PC-3 (cell line): ENCODE results near the gene CALM3. TPM values are rescaled to one million over a fixed set of nuclear protein-coding genes. Genes with fewer than 3 reads are reported as not detected.

Experiments
- ATAC-seq: fragments of 200-7000 bp; cut with Tn5 transposase; 2 replicates; pipeline ENCODE4 v1.9.1; 2020; ENCODE audit warnings: mild to moderate bottlenecking, moderate library complexity
- BruUV-seq: library from RNA; stranded (reverse); fragments of 400-500 nt; replicated peaks from 2 replicates; lab custom pipeline; 2021; lab: Mats Ljungman, UMichigan
- CTCF ChIA-PET: fragments of 300-600 bp; sonication (Branson Sonifier 250); formaldehyde crosslinking; loops from one replicate; lab custom pipeline; 2022; ENCODE audit warnings: antibody characterized with exemption; lab: Charles Lee
- POLR2A ChIA-PET: fragments of 300-600 bp; sonication (Branson Sonifier 250); formaldehyde crosslinking; loops from one replicate; lab custom pipeline; 2022; ENCODE audit warnings: antibody characterized with exemption; ENCODE audit not compliant: unreplicated experiment; lab: Charles Lee
- DNase-seq: peaks from one replicate; pipeline ENCODE4 v3.0.0-alpha.2; 2015
- H2AFZ ChIP-seq: fragments of 300-600 bp; sonication (generic); 2 replicates; pipeline ENCODE4 v1.6.0; 2016; ENCODE audit warnings: antibody characterized with exemption, low read length
- H3F3A ChIP-seq: fragments of 300-600 bp; sonication (generic); one replicate; pipeline ENCODE4 v1.6.0; 2017; ENCODE audit warnings: antibody characterized with exemption, low read length, control low read depth, mild to moderate bottlenecking; ENCODE audit not compliant: unreplicated experiment
- H3K27ac ChIP-seq: fragments of 300-600 bp; sonication (generic); 2 replicates; pipeline ENCODE4 v1.5.1; 2016; ENCODE audit warnings: mild to moderate bottlenecking, low read length
- H3K27me3 ChIP-seq: fragments of 300-600 bp; sonication (generic); 2 replicates; pipeline ENCODE4 v1.6.1; 2016; ENCODE audit warnings: low read length, mixed read lengths
- H3K36me3 ChIP-seq: fragments of 300-600 bp; sonication (generic); 2 replicates; pipeline ENCODE4 v1.6.1; 2016; ENCODE audit warnings: low read depth, mixed run types, low read length, mixed read lengths
- H3K4me1 ChIP-seq: fragments of 300-600 bp; sonication (generic); 2 replicates; pipeline ENCODE4 v1.5.1; 2016; ENCODE audit warnings: low read length; ENCODE audit not compliant: insufficient read depth
- H3K4me2 ChIP-seq: fragments of 300-600 bp; sonication (generic); 2 replicates; pipeline ENCODE4 v1.6.0; 2016; ENCODE audit warnings: low read length
- H3K4me3 ChIP-seq: fragments of 300-600 bp; sonication (generic); 2 replicates; pipeline ENCODE4 v1.5.1; 2016; ENCODE audit warnings: mild to moderate bottlenecking, low read length, mixed read lengths
- H3K79me2 ChIP-seq: fragments of 300-600 bp; sonication (generic); 2 replicates; pipeline ENCODE4 v1.6.1; 2017; ENCODE audit warnings: low read length, mixed read lengths
- H3K9ac ChIP-seq: fragments of 300-600 bp; sonication (generic); 2 replicates; pipeline ENCODE4 v1.6.0; 2016; ENCODE audit warnings: mild to moderate bottlenecking, low read length
- H3K9me2 ChIP-seq: fragments of 300-600 bp; sonication (generic); replicated peaks from 2 replicates; pipeline ENCODE4 v1.6.1; 2016; ENCODE audit warnings: mixed run types, low read length, mixed read lengths
- H3K9me3 ChIP-seq: fragments of 300-600 bp; sonication (generic); 2 replicates; pipeline ENCODE4 v1.6.1; 2016; ENCODE audit warnings: low read length, mixed read lengths
- H4K20me1 ChIP-seq: fragments of 300-600 bp; sonication (generic); 2 replicates; pipeline ENCODE4 v1.6.1; 2016; ENCODE audit warnings: low read length, mixed read lengths
- EZH2 ChIP-seq: fragments of 300-600 bp; sonication (generic); IDR thresholded peaks from one replicate; pipeline ENCODE4 v1.6.1; 2017; ENCODE audit warnings: antibody characterized with exemption, mild to moderate bottlenecking, low read length; ENCODE audit not compliant: unreplicated experiment
- EZH2phosphoT487 ChIP-seq: fragments of 300-600 bp; sonication (generic); IDR thresholded peaks from 2 replicates; pipeline ENCODE4 v1.6.1; 2018; ENCODE audit warnings: mild to moderate bottlenecking, antibody characterized with exemption, low read length, borderline replicate concordance
- intact Hi-C: fragments of 100-400 bp; cut with micrococcal nuclease; formaldehyde crosslinking; loops from 2 replicates; pipeline ENCODE4 v1.9.0; 2023
- total RNA-seq: library from RNA; depleted of rRNA; stranded (reverse); fragments of >200 nt; gene quantifications from 2 replicates; pipeline ENCODE4 v1.2.3, GENCODE V29; 2014
- TF ChIP-seq, protein P1 (sequence below): fragments of 300-600 bp; sonication (generic); conservative IDR thresholded peaks from 2 replicates; pipeline ENCODE4 v1.5.1; 2017; ENCODE audit warnings: antibody characterized with exemption, low read depth, mild to moderate bottlenecking, low read length

Gene CALM3
- total RNA-seq, 1 experiment from 2014 or later = 160 TPM

DNA sequence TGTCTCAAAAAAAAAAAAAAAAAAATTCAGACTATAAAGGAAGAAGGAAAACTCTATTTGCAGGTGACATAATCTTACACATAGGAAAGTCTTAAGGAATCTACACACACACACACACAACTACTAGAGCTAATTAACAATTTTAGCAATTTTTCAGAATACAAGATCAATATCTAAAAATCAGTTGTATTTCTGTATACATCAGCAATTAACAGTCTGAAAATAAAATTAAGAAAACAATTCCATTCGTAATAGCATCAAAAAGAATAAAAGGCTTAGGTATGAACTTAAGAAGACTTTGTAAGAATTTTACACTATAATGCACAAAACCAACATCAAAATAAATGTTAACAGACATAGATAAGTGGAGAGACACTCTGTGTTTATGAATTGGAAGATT, 15.6 kb upstream of the CALM3 start:
- no peak overlapping the region for H3K27ac ChIP-seq
- no peaks in the 10 kb centered on the region for H3K79me2 ChIP-seq
- H4K20me1 ChIP-seq = no peaks in the 10 kb centered on the region
- no peak overlapping the region for H2AFZ ChIP-seq
- intact Hi-C loops = no loop called here
- TF ChIP-seq, protein P1, sequence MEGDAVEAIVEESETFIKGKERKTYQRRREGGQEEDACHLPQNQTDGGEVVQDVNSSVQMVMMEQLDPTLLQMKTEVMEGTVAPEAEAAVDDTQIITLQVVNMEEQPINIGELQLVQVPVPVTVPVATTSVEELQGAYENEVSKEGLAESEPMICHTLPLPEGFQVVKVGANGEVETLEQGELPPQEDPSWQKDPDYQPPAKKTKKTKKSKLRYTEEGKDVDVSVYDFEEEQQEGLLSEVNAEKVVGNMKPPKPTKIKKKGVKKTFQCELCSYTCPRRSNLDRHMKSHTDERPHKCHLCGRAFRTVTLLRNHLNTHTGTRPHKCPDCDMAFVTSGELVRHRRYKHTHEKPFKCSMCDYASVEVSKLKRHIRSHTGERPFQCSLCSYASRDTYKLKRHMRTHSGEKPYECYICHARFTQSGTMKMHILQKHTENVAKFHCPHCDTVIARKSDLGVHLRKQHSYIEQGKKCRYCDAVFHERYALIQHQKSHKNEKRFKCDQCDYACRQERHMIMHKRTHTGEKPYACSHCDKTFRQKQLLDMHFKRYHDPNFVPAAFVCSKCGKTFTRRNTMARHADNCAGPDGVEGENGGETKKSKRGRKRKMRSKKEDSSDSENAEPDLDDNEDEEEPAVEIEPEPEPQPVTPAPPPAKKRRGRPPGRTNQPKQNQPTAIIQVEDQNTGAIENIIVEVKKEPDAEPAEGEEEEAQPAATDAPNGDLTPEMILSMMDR = no peak
- TF ChIP-seq EZH2 (no peak), EZH2phosphoT487 (no peak)
- ATAC-seq = no peak
- ChIA-PET POLR2A (no interaction called here), CTCF (no interaction called here)
- no peaks in the 10 kb centered on the region for H3K9me2 ChIP-seq
- no peak overlapping the region for H3K4me3 ChIP-seq
- H3F3A ChIP-seq = no peaks in the 10 kb centered on the region
- no peak for DNase-seq
- no peaks in the 10 kb centered on the region for H3K36me3 ChIP-seq
- H3K4me1 ChIP-seq = no peaks in the 10 kb centered on the region
- BruUV-seq = no TSS peak
- no peaks in the 10 kb centered on the region for H3K9me3 ChIP-seq
- H3K4me2 ChIP-seq = no peak overlapping the region
- no peaks in the 10 kb centered on the region for H3K27me3 ChIP-seq
- no peak overlapping the region for H3K9ac ChIP-seq

DNA sequence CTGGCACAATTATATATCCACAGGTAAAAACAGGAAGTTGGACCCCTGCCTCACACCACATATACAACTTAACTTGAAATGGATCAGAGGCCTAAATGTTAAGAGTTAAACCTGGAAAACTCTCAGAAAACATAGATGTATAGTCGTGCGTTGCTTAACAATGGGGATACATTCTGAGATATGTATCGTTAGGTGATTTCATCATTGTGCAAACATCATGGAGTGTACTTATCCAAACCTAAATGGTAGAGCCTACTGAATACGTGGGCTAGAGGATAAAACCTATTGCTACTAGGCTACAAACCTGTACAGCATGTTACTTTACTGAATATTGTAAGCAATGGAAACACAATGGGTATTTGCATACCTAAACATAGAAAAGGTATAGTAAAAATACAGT, 14.8 kb upstream of the CALM3 start:
- Histone ChIP-seq H3F3A (no peaks in the 10 kb centered on the region), H3K27me3 (no peaks in the 10 kb centered on the region), H3K9ac (no peak overlapping the region), H3K9me2 (no peaks in the 10 kb centered on the region), H3K27ac (no peak overlapping the region), H3K4me2 (no peak overlapping the region), H3K79me2 (no peaks in the 10 kb centered on the region), H3K4me3 (no peak overlapping the region), H3K4me1 (no peaks in the 10 kb centered on the region), H2AFZ (no peak overlapping the region), H4K20me1 (no peaks in the 10 kb centered on the region), H3K9me3 (no peaks in the 10 kb centered on the region), H3K36me3 (no peaks in the 10 kb centered on the region)
- ATAC-seq (no peak), DNase-seq (no peak)
- TF ChIP-seq, protein P1 = no peak
- TF ChIP-seq EZH2 = no peak
- no peak for TF ChIP-seq EZH2phosphoT487
- no TSS peak for BruUV-seq
- CTCF ChIA-PET = no interaction called here
- POLR2A ChIA-PET = no interaction called here
- intact Hi-C loops = no loop called here

GRCh38 chr19:46587861-46588260, 13.3 kb upstream of the CALM3 start:
- intact Hi-C loops = no loop called here
- Histone ChIP-seq H4K20me1 (no peaks in the 10 kb centered on the region), H3K9ac (no peak overlapping the region)

More at GRCh38 chr19:46587861-46588260, 13.3 kb upstream of the CALM3 start:
- Histone ChIP-seq H3K4me2 (no peak overlapping the region), H3K36me3 (no peaks in the 10 kb centered on the region), H3K9me3 (no peaks in the 10 kb centered on the region), H3K27me3 (no peaks in the 10 kb centered on the region), H3K9me2 (no peaks in the 10 kb centered on the region), H3K4me1 (no peaks in the 10 kb centered on the region), H3K79me2 (no peaks in the 10 kb centered on the region), H3K4me3 (no peak overlapping the region), H3F3A (no peaks in the 10 kb centered on the region), H3K27ac (no peak overlapping the region), H2AFZ (no peak overlapping the region)
- DNase-seq (no peak), ATAC-seq (no peak)
- CTCF ChIA-PET = no interaction called here
- POLR2A ChIA-PET = no interaction called here
- TF ChIP-seq EZH2 = no peak
- TF ChIP-seq EZH2phosphoT487 = no peak
- TF ChIP-seq, protein P1 = no peak
- BruUV-seq = no TSS peak
